GM21717 (cell line): ENCODE results near the gene VTI1B.
A peak's percentile ranks its signal among the peaks of the same experiment; 100 is the strongest.
"Not testable (repeated sequence)": the region's sequence is repeated elsewhere in the genome, so short reads cannot be mapped to it uniquely, and the experiment has no call there.

Experiments
- ATAC-seq: cut with Tn5 transposase; IDR thresholded peaks from one replicate; pipeline ENCODE4 v1.9.1; 2021; ENCODE audit warnings: mild to moderate bottlenecking, moderate library complexity; ENCODE audit not compliant: unreplicated experiment

The VTI1B gene, protein sequence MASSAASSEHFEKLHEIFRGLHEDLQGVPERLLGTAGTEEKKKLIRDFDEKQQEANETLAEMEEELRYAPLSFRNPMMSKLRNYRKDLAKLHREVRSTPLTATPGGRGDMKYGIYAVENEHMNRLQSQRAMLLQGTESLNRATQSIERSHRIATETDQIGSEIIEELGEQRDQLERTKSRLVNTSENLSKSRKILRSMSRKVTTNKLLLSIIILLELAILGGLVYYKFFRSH

DNA sequence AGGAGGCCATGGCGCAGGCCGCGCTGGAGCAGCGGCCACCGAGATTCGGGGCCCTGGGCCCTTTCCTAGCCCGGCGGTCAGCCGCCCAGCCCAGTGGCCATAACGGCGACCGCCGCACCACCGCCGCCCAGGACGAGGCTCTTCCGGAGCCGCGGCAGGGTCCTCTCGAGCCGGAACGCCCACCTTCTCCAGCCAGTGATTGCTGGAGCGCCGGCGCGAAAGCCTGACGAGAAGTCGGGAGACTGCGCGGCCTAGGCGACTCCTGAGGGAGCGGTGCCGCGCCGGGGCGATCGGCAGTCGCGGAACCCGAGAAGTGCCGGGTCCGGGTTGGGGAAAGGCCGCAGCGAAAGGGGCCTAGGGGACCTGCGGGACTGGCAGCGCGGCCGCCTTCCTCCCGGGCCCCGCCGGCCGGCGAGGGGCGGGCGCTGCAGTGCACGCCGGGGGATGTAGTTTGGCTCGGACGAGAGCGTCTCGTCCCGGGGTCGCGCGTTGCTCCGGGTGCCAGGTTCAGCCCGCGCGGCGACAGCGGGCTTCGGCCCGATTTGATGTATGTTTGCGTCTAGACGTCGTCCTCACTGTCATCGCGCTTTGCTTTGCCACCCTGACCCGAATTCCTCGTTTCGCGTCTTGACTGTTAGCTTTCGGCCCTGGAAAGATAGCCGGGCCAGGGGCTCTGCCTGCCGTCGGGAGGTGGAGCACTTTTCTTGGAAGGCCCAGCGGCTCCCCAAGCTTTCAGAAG, at the start of gene VTI1B:
TSS of gene VTI1B (minus strand) at position 153 of the 739 bp plus-strand sequence. CDS start at position 10, 143 bp downstream.
- ATAC-seq, result peak; percentile 81

DNA sequence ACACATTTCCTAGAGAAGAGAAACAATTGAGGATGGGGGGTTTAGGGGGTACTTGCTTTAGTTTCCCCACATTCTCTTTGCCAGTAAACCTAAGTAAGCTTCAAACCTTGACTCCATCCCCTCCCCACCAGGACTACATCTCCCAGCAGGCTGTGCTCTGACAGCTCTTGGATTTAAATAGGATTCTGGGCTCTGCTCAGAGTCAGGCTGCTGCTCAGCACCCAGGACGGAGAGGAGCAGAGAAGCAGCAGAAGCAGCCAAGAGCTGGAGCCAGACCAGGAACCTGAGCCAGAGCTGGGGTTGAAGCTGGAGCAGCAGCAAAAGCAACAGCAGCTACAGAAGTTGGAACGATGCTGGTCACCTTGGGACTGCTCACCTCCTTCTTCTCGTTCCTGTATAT, 47.9 kb upstream of the VTI1B start:
- ATAC-seq, result no peak

DNA sequence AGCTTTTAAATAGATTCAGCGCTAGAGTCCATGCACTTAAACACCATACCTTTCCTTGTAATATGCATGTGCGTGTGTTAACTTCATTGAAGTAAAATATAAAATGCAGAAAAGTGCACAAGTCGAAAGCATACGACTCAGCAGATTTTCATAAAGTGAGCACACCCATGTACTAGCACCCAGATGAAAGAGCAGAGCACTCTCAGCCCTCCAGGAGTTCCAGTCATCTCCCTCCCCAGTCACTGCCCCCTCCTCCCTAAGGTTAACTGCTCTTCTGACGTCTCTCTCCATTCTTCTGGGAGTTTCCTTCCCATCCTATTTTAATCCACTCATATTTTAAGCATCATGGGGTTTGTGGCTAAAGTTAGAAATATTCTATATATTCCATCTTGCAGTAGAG, 47.4 kb upstream of the VTI1B start:
- no peak for ATAC-seq

DNA sequence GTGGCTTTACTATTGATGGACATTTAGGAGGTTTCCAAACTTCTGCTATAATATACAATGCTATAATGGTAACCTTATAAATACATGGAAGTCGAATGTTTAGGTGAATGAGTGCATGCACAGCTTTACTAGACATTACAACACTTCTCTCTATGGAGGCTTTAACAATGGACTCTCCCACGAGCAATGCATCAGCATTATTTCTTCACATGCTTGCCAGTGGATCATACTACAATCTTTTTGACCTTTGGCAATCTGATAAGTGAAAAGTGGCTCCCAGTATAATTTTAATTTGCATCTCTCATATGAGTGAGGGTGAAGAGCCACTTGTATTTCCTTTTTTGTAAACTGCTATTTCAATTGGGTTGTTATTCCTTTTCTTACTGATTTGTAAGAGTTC, 45.4 kb upstream of the VTI1B start:
- no peak for ATAC-seq

DNA sequence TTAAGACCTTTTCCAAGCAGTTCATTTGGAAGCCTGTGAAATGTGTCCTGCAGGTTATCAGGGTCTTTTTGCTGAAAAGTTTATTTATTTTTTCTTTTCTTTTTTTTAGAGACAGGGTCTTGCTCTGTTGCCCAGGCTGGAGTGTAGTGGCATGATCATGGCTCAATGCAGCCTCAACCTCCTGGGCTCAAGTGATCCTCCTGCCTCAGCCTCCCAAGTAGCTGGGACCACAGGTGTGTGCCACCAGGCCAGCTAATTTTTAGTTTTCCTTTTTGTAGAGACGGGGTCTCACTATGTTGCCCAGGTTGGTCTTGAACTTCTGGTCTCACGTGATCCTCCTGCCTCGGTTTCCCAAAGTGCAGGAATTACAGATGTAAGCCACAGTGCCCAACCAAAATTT, 45.0 kb upstream of the VTI1B start:
- not testable (repeated sequence) for ATAC-seq

DNA sequence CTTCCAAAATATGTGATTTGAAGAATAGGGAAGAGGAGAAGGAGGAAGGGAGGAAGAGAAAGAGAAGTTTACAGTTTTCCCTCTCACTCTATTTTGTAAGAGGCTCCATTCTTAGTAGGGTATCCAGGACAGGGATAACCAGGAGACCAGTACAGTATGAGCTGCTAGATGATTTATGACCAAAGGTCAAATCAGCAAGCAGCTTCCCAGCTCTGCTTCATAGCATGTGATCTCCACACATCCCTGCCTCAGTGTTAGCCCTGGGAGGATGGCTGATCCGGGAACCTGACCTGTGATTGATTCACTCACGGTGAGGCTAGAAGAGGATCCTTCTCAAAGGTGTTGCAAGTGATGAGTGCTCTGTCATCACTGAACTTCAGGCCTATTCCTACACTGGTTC, 43.8 kb upstream of the VTI1B start:
- no peak for ATAC-seq

DNA sequence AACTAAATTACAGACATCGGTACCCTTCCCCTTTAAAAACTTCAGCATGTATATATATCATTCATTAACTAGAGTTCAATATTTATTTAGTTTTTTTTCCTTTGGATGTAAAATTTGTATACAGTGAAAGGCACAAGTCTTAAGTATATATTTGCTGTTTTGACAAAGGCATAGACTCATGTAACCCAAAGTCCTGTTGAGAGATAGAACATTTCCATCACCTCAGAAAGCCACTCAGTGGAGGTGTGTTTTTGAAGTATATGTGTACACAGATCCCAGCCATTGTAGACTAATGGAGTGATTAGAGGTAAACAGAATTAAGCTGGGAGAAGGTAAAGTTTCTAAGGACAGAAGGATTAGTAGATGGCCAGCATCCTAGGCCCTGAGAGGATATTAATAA, 42.6 kb upstream of the VTI1B start:
- ATAC-seq, result no peak

DNA sequence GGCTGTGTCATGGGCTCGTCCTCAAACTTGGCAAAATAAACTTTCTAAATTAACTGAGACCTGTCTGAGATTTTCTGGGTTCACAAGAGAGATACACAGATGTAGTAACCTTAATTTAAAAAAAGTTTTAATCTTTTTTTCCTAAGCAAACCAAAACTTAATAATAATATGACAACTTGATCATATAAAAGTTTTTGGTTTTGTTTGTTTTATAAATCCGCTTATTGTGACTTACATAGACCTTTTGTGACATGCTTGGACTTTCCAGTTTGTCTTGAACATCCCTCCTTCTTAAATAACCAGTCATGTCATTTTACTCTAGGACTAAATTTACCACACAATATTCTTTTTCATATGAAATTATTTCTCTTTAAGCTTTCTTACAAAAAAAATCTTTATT, 35.8 kb upstream of the VTI1B start:
- ATAC-seq, result no peak

DNA sequence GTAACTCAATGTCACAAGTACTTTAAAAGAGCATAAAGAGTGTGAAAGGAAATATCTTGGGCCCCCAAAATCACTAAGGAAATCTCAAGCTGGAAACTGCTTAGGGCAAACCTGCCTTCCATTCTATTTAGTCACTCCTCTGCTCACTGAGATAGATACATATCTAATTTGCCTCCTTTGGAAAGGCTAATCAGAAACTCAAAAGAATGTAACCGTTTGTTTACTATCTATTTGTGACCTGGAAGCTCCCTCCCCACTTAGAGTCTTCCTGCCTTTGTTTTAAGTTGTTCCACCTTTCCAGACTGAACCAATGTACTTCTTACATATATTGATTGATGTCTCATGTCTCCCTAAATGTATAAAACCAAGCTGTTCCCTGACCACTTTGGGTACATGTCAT, 35.4 kb upstream of the VTI1B start:
- not testable (repeated sequence) for ATAC-seq

DNA sequence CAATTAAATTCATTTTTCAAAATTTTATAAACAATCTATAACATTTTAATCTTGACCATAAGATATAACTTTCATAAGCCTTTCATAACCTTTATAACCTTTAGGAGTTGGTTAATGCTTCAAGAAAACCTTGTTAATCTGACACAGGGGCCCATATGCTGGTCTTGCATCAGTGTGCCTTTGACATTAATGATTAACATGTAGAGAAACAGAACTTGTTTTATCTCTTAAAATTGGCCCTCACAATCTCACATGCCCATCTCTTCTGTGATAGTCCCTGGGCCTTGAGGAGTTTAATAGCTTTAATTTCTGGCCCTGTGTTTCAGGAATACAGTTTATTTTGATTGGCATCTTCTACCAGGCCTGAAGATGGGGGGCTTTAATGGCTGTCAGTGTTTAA, 34.9 kb upstream of the VTI1B start:
- not testable (repeated sequence) for ATAC-seq

DNA sequence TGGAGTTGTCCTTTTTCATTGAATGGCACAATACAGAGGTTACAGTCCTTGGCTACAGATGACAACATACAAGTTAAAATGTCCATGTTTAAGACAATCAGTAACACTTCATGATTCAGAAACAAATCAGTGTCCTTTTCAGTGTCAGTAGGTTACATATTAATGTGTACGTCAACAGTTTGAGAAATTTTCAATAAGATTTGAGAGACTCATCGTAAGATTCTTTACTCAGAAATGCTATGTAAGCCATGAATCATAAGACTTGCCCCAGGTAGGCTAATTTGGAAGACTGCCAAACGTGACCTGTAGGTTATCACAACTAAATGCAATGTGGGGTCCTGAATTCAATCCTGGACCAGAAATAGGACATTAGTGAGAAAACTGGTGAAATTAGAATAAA, 30.8 kb upstream of the VTI1B start:
- ATAC-seq, result no peak

DNA sequence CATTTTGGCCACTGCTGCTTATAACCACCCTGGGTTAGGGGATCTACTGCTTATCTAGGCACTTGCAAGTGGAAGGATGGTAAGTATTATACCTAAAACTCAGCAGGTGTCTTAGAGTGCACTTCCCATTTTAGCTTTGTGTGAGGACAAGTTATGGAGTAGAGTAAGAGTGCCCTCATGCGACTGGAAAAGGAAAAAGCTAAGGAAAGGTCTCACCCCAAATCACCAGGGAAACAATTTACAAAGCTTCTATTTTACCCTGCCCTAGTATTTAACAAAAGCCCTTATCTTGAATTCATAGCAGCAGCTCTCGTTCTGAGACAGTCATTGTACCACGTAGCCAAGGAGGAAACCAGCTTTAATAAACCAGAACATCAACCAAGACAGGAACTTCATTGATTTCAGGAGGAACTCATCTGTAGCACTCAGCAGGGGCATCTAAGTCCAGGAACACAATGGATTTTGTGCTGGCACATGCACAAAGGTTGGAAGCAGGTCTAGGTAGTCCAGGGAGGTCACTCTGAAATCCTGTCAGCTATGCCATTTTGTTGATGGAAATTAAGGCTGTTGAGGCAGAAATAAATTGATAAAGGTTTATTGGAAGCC, 30.2 kb upstream of the VTI1B start:
- ATAC-seq, result no peak

DNA sequence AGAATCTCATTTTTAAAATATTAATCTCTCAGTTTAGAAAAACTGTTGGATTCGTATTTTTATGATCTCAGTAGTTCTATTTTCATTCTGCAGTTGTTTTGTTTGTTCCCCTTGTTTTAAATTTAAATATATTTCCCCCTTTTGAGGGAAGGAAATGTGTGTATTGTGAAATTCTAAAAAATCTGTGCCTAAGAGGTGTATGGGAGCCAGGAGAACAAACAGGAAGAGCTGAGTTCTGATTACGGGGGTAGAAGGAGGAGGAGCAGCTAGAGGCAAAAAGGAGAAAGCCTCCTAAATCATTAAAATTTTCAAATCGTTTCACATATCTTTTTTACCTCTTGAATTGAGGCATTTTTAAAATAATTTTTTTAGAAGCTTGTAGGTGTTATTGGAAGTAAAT, 29.6 kb upstream of the VTI1B start:
- no peak for ATAC-seq

DNA sequence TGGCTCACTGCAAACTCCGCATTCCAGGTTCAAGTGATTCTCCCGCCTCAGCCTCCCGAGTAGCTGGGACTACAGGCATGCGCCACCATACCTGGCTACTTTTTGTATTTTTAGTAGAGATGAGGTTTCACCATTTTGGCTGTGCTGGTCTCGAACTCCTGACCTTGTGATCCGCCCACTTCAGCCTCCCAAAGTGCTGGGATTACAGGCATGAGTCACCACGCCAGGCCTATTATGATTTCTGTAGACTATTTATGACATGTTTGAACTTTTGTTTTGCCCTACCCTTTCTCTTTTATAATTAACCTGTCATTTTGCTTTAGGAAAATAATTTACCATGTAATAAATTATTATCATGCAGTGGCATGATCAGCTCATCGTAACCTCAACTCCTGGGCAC, 27.1 kb upstream of the VTI1B start, which contains the start of gene RDH12:
TSS of gene RDH12 (plus strand) at position 395 of the 400 bp plus-strand sequence. CDS start 20,757 bp downstream, outside the sequence.
- ATAC-seq, result not testable (repeated sequence)

DNA sequence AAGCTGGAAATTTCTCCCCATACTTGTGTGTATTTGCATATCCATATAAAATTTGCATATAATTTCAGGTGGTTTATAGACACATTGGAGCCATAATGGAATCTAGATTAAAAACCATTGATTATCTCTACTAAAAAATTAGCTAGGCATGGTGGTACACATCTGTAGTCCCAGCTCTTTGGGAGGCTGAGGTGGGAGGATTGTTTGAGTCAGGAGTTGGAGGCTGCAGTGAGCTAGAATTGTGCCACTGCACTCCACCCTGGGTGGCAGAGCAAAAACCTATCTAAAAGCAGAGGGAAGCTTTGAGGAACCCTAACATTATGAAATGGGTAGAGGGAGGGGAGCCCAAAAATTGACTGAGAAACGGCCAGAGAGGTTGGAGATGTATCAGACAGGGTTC, 23.7 kb upstream of the VTI1B start:
- no peak for ATAC-seq

DNA sequence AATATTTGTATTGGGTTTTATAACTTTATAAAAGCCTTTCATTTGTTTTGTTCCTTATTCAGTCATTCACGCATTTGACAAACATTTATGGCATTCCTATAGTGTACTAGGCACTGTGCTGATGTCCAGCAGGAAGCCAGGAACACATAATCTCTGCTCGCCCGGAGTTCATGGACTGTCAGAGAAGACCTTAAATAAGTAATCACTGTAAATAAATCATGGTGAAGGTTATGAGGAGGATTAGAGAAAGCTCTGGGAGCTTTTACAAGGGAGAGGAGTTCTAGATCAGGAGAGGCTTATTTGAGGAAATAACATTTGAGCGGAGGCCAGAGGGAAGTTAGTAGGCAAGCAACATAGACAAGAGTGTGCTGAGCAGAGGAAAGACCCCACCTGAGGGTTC, 22.6 kb upstream of the VTI1B start:
- ATAC-seq, result no peak

DNA sequence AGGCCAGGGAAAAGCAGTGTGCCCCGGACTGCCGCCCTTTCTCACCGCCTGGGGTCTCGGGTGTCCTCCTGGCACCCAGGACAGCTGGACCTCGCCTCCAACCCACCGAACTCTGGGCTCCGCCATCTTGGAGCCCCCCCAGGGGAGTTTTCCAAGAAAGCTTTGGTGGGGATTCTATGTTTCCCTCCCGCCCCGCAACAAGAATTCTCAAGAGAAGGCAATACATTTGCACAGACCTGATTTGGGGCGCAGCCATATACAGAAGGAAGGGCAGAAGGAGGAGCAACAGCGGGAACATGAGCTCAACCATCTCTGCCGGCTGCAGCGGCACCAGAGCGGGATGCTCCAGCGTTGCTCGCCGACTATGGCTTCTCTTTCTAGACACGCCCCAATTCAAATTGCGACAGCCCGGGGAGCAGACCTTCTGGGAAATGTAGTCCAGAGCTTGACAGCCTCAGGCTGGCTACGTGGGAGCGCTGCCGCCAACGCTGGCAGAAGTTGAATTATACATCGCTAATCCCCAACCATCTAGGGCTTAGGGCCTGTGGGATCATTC, 21.0 kb upstream of the VTI1B start, which contains the start of gene RDH11:
TSS of gene RDH11 (minus strand) at position 371 of the 556 bp plus-strand sequence. CDS start at position 310, 61 bp downstream.
- peak; percentile 71 for ATAC-seq

DNA sequence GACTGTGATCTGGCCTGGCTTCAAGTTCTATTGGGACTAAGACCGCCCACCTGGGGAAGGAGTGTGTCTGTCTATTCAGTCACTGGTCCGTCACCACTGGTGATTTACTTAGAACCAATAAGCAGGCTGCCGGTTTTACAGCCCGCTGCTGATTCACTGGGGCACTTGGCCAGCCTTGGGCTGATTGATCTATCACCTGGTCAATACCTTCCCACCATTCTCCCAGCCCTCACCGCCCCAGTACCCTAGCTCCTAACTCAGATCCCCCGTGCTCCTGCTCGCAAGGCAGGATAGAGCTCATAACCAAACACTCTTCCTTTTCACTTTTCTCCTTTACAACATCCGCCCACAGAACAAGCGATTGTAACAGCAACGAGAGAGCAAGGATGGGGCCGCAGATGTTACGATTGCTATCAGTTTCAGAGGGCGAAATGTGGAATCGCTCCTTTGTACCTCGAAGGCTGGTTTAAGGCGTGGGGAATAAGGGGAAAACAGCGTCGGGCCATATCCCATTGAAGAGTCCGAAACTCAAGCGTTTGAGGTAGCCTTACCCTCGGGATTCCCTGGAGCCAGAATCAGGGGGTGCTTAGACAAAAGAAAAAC, 20.5 kb upstream of the VTI1B start:
- ATAC-seq, result peak; percentile 92

DNA sequence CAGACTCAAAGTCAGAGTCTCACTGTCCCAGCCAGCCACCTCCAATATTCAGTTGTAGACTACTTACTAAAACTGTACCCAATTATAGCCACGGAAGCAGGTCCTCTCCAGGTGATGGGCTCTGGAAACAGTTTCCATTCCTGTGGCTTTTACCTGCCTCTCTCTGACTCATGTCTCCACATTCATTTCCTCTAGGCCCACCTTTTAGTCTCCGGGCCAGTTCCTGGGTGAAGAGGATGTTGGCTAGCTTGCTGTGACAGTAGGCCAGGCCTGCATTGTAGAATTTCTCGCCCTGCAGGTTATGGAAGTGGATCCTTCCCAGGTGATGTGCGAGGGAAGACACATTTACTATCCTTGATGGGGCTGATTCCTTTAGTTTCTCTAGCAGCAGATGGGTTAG, 15.6 kb upstream of the VTI1B start:
- no peak for ATAC-seq

DNA sequence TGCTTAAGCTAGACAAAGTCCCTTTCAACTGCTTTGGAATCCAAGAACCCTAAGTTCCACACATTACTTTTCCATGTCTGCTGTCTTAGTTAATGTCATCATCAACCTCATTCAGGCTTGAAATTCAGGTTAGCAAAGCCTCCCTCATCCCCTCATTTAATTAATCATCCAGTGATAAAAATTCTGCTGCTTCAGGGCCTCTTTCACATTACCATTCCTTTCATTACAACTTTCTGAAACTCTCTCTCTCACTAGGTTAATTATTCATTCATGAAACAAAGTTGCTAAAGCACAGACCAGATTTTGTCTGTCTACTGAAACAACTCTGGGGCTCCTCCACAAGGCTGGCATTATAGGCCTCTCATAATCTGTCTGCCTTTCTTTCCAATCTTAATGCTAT, 9.4 kb upstream of the VTI1B start:
- ATAC-seq, result no peak

DNA sequence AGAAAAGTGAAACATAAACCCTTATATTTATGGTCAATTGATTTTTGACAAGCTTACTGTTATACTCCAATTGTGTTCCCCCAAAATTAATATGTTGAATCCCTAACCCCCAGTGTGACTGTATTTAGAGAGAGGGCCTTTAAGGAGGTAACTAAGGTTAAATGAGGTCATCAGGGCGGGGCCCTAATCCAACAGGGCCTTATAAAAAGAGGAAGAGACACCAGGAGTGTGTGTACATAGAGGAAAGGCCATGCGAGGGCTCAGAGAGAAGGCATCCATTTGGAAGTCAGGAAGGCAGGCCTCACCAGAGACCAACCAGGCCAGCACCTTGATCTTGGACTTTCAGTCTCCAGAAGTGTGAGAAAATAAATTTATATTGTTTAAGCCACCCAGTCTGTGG, 6.5 kb upstream of the VTI1B start:
- no peak for ATAC-seq
